NCI-H187 treated with DMSO at 0.1 percent for 48 hours (cell line): Measurements from ENCODE around the gene ADK.
"Not testable (repeated sequence)": the region's sequence is repeated elsewhere in the genome, so short reads cannot be mapped to it uniquely, and the experiment has no call there.

ENCODE experiments used
- DNase-seq: peaks from one replicate; lab custom pipeline; 2025; lab: John Stamatoyannopoulos, UW

The ADK gene

DNA sequence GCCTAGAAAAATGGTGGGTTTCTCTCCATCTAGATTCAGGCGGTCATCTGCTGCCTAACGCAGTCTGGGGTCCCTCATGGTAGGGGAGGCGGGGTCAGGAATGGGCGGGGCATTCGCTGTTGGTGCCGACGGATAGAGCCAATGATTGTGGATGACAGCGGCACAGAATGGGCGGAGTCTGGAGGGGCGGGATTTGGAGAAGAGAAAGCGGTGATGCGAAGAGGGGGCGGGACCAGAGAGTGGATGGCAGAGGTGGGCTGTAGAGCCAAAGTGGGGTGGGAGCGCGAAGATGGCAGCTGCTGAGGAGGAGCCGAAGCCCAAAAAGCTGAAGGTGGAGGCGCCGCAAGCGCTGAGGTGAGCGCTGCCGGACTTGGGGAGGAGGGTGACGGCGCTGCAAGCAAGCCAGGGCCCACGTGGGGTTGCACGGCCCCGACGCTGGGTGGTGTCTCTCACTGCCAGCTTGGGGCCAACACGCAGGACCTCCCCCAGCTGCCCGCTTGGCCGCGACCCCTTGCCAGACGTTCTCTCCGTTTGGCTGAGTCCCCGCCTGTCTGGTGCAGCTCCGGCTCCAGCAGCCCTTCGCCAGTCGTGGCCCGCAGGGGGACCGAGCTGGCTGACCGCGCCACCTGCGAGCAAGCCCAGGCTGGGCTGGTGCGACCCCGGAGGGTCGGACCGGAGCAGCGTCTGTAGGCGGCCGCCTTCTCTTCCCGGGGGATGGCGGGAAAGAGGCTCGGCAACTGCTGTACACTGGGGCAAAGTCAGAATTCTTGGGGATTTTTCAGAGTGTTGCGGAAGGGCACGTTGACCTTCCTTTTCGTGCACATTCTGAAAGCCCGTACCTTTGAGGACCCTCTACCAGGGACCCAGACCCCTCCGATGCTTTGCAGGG, at the start of gene ADK:
TSS of gene ADK (plus strand) at position 232 of the 889 bp plus-strand sequence. CDS start at position 290, 58 bp downstream.
- peak; percentile 81 for DNase-seq

DNA sequence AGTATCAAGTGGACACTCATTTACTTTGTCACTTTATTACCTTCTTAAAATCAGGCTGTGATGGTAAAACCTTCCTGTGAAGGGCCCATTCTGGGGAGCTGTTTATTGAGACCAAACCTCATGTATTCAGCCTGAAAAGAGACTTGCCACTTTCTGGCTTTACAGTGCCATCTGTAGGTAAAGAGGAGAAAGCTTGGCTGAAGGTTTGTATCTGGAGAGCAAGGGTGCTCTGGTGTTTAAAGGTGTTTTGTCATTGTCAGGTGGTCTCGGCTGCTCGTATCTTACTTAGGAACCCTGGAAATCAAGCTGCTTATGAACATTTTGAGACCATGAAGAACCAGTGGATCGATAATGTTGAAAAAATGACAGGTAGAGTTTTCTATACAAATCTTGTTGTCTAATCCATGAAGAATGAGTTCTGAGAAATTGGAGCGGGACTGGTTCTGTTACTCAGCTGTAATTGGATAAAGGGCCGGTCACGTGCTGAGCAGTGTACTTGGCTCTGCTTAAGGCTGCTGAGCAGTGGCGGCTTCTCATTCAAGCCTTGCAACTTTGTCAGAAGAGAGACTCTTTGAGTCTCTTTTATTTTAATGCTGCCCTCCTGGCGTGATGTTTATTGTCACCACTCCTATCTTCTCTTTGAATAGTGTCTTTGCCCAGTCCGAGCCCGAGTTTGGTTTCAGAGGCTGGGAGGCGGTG, 47.3 kb upstream of the ADK start:
- DNase-seq, result no peak

DNA sequence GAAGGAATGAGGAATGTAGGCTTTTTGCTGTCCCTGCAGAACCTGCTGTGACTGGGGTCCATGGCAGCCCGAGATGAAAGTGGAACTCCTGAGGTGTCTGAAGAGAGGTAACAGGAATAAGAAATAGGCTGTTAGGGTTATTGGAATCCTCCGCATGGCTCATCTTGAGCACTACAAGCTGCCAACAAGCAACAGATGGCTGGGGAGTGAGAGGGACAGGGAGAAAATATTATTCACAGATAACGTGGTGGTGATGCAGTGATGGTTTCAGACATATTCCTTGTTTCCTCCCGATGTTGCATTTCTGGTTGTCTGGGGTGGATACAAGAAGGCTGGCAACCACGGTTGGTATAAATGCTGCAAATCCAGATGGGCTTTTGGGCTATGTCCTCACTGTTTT, 46.5 kb upstream of the ADK start:
- DNase-seq, result no peak

DNA sequence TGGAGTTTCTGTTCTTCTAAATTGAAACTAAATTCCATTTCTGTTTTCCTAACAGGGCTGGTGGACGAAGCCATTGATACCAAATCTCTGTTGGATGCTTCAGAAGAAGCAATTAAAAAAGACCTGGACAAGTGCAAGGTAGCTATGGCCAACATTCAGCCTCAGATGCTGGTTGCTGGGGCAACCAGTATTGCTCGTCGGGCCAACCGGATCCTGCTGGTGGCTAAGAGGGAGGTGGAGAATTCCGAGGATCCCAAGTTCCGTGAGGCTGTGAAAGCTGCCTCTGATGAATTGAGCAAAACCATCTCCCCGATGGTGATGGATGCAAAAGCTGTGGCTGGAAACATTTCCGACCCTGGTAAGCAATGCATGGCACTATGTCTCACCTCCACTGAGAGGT, 46.0 kb upstream of the ADK start:
- DNase-seq, result no peak

DNA sequence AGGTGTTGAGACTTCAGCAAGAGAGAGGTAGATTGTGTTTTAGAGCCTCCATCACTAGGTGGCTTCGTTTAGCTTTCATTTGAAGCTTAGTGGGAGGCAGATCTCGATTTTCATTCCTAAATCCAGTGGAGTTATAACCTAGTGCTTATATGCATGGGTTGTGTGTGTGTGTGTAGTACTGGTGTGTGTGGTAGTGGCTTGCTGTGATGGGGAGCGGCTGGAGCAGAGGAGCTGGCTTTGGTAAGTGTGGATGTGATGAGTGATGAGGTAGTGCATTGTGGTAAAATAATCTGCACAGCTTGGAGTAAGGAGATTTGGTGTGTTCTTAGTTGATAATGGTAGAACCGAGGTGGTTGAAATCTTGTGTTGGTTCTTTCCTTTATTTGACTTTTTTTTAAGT, 43.6 kb upstream of the ADK start:
- no peak for DNase-seq

DNA sequence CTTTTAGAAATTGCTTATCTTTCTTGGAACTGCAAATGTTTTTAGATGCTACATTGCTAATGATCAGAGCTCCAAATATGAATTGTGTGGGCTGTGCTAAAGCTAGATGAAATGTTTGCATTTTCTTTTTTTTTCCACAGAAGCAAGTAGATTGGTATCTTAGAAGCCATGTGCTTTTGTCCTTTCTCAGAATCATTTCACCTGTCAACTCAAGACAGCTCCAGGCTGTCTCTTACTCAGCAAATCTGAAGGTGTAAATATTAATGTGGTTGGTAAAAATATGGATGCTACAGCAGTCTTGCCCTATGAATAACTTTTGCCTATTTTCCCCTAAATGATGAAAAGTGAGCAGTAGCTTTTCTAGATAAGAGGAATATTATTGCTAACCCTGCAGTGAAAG, 41.6 kb upstream of the ADK start:
- DNase-seq, result no peak

DNA sequence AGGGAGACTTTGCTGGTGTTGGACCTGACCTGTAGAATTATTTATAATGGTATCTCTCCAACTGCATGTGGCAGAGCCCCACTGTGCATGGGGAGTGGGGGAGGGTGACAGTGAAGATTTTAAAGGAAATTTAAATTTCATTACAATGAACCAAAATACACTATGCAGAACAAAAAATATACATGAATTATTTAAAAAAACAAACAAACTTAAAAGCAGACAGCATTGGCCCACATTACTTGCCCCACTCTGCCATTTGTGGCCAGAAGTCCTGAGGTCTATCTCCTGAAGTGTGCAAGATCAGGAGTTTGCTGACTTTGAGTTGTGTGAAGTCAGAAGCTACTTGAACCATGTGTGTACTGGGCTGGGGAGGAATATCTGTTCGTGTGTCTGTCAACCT, 40.9 kb upstream of the ADK start:
- DNase-seq, result no peak

DNA sequence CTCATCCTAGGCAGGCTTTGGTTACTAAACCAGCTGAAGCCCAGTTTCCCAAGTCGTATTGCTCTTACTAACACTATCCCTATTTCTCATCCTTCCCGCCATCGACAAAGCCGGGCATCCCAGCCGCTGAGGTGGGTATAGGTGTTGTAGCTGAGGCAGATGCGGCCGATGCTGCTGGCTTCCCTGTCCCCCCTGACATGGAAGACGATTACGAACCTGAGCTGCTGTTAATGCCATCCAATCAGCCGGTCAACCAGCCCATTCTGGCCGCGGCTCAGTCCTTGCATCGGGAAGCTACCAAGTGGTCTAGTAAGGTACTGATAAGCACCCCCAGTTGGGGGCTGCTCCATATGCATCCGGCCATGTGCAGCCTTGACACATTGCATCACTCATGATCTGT, 39.2 kb upstream of the ADK start:
- DNase-seq, result no peak

DNA sequence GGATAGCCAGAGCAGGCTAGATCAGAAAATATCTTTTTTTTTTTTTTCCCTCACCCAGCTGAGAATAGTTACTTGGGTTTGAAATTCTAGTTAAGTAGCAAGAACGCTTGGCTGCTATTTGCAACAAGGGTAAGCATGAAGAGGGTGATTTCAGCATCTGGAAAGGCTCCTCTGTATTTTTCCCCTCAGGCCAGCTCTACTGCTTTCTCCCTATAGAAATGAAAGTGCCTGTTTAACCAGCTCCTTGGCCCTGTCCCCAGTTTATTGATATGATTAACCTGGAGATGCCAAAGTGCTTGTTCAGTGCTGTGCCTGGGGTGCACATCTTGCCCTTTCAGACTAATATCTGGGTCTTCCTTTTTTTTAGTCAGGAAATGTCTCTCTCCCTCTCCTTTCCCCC, 37.5 kb upstream of the ADK start:
- DNase-seq, result no peak

DNA sequence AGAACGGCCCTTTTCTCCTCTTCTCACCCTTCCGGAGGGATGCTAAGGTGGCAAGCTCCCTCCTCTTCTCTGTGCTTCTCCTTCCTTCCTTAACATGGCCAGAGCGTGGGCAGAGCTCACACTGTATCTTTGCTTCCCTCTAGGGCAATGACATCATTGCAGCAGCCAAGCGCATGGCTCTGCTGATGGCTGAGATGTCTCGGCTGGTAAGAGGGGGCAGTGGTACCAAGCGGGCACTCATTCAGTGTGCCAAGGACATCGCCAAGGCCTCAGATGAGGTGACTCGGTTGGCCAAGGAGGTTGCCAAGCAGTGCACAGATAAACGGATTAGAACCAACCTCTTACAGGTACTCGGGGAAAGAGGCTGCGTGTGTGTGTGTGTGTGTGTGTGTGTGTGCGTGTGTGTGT, 37.0 kb upstream of the ADK start:
- DNase-seq, result no peak

DNA sequence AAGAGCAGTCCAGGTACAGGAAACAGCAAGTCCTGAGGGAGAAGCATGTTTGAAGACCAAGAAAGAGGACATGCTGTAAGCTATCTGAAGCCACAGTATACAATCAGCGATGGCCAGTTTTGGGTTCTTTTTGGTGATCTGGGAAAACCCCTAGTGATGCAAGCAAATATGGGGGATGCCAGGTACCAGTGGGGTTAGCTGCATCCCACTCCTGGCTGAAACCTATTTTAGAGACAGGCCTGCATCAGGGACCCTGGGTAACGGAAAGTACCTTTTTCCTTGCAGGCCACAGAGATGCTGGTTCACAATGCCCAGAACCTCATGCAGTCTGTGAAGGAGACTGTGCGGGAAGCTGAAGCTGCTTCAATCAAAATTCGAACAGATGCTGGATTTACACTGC, 33.3 kb upstream of the ADK start:
- DNase-seq, result no peak

DNA sequence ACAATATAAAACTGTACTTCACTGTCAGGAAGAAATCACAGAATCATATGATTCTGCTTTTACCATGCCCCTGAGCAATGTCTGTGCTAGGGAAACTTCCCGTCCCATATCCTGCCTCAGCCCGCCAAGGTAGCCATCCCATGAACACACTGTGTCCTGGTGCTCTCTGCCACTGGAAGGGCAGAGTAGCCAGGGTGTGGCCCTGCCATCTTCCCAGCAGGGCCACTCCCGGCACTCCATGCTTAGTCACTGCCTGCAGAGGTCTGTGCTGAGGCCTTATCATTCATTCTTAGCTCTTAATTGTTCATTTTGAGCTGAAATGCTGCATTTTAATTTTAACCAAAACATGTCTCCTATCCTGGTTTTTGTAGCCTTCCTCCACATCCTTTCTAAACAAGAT, 32.2 kb upstream of the ADK start:
- no peak for DNase-seq

DNA sequence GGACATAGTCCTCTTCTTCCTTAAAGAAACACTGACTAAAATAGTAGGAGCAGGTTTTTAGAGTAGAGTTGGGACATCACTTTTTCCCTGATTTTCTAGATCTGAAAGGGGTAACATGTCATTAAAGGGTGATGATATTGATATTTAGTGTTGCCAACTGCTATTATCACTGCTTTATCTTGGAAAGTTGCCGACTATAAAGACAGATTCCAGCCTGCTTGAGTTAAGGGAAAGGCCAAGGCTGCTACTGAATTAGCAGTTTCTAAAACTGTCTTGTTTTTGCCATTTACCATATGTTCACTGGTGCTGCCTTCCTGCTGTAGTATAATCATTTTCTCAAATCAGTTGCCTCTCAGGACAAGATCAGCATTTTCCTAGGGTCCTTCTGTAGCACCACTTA, 30.1 kb upstream of the ADK start:
- no peak for DNase-seq

DNA sequence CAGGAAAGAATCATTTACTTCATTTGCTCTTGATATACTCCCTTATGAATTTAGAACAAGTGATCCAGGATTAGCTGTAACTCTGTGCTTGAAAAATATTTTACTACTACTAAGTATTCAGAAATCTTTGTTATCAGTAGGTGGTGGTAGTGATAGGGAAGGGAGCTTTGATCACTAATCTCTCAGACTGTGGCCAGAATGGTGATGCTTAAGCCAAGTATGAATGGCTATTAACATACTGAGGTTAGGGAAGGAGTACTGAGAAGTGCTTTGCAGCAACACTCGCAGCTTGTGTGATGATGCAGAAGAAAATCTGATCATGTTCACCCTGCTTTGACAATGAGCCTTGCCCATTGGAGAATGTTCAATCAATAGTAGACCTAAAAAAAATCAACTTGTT, 29.7 kb upstream of the ADK start:
- DNase-seq, result no peak

DNA sequence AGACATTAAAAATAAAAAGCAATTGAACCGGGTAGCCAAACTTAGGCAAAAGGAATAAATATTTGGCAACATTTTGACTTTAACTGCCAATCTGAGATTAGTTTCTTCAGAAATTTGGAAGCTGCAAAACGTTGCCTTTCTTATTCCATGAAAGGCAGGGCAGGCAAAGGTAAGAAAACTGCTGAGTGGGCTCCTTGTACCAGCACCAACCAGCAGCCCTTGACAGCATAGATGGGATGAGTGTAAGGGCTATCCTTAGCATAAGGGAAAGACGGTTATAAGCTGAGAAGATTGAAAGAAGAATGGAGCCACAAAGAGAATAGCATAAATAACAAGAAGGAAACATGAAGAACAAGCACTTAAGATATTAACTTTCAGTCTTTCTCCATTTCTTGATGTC, 29.0 kb upstream of the ADK start:
- no peak for DNase-seq

DNA sequence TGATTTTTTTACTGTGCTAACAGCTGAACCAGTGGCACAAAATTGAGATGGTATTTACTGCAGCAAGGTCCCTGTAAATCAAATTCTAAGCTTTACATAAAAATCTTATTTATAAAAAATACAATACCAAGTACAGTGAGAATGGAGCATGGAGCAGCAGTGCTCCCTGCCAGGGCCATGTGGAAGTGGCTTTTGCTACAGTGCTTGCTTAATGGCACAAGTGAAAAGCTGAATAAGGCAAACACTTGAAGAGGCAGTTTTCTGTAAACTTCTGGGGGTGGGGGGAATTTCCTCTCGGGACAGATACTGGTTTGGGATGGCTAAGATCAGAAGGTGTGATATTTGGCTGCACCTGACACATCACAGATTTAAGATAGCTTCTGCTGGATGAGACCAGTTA, 27.9 kb upstream of the ADK start:
- no peak for DNase-seq

DNA sequence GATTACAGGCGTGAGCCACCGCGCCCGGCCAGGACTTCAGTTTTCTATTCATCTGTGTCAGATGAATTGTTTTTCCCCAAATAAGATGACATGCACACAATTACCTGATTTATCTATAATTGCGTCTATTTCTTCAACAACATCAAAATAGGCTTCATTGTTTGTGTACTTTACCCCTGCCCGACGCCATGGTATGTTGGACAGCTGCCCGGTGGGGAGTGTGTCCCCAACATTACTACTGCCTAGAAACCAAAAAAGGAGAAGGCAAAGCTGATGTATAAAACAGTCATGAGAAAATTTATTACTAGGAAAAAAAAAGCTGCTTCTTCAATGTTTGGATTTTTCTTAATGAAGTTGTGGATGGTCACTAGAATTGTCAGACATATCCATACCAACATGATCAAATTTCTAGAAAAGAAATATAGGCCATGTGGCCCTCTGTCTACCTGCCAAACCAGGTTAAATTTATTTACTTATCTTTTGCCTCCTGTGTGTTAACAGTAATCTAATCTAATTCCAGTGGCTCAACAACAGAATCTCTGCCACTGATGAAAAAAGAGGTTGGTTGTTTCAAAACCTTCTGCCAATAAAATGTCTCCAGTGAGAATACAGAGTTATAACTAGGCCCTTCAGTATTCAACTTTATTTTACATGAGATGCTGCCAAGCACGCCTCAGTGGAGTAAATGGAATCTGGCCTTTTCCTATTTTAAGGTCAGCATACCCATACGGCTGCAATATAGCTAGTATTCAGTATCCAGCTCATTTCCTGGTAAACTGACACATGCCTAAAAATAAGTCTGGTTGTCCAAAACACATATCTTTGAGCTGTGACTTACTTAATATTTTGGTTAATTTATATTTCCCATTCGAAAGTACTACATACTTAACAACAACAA, 16.8 kb upstream of the ADK start:
- DNase-seq, result no peak

DNA sequence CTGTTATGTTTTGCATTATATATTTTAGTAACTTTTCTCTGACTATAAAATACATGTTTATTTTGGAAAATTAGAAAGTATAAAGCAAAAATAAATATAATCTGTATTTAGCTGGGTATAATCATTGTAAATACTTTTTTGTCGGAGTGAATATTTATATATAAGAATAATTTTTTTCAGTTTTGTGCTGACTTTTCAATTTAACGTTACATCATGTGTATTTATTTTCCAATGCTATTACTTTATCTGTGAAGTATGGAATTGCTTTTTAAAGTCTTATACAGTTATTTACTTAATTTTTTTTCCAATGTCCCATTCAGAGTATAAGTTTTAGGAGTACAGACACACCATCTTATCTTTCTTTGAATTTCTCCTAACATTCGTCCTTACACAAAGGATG, 15.6 kb upstream of the ADK start:
- no peak for DNase-seq

DNA sequence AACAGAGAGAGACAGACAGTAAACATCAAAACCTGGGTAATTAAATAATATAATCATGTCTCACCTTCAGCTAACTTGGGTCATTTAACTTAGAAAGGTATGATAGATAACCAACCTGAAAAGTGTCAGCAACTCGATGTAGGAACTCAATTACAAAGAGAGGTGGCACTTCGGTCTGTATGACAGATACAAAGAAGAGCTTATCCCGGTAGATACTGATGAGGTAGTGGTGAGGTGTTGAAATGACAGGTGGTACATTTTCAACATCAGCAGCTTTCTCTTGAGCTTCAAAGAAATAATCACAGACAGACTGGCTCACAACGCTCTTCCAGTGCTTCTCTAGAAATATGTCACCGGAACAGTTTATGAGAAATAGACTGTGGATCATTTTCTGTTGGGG, 13.0 kb upstream of the ADK start:
- no peak for DNase-seq

DNA sequence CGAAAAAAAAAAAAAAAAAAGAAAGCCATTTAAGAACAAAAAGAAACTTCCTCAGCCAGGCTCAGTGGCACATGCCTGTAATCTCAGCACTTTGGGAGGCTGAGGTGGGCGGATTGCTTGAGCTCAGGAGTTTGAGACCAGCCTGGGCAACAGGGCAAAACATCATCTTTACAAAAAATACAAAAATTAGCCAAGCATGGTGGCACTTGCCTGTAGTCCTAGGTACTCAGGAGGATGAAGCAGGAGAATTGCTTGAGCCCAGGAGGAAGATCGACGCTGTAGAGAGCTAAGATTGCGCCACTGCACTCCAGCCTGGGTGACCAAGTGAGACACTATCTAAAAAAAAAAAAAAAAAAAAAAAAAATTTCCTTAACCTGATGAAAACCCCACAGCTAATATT, 12.4 kb upstream of the ADK start:
- not testable (repeated sequence) for DNase-seq

DNA sequence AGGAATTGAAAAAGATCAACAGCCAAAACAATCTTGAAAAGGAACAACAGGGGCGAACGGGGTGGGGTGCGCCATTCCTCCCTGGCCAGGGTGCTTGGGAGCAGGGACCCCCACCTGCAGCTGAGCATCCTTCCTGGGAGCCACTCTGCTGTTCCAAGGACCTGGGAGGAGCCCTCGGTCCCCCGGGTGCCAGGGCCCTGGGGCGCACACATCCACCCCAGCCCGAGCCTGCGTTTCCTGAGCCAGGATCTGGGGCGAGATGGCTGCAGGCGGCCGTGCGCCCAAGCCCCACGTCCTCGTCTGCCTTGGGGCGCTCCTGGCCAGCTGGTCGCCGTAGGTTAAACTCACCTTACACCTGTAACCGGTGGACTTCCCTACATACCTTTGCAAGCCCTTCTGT, 11.0 kb upstream of the ADK start:
- no peak for DNase-seq

DNA sequence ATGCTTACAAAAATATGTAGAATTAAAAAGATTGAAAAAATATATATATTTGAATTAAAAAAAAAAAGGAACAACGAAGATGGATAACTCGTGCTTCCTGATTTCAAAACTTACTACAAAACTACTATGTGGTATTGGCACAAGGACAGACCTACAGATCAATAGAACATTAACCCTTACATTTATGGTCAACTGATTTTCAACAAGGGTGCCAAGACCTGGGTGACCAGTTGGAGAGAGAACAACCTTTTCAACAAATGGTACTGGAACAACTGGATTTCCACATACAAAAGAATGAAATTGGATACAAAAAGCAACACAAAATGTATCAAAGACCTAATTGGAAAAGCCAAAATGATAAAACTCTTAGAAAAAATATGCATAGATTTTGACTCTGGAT, 10.5 kb upstream of the ADK start:
- no peak for DNase-seq

DNA sequence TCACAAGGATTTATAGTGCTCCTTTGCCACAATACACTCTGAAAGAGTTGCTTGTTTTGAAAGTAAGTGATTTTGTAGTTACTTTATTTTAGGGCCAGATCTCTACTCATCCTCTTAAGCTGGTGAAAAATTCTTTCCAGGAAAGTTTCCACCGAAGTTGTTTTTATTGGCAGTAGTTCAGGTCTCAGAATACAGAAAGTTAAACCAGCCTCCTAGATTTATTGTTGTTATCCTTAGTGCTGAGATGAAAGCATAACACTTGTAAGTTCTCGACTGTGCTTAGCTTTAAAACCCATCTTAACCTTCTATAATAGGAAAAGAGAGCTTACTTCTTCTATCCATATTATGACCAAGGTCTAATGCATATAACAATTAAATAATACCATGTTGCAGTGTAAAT, 5.9 kb upstream of the ADK start:
- DNase-seq, result no peak
